Stimulated activated memory B cell treated with anti-CD40 and anti-IgM and Interleukin-4, amounts not matched to agents 10 μg/mL and 1 μg/mL and 100 μg/mL, for 72 hours (primary cell): ENCODE data around the gene HAUS1.
"Not testable (repeated sequence)": the region's sequence is repeated elsewhere in the genome, so short reads cannot be mapped to it uniquely, and the experiment has no call there.

Experiments
- ATAC-seq: fragments of 150-1000 bp; cut with Tn5 transposase; 2 replicates; pipeline ENCODE4 v1.10.0; 2021
- H3K27ac Mint-ChIP-seq: one replicate; pipeline ENCODE4 v1.8.0; 2022; ENCODE audit warnings: mild to moderate bottlenecking, mixed read lengths
- H3K27me3 Mint-ChIP-seq: one replicate; pipeline ENCODE4 v1.8.0; 2022; ENCODE audit warnings: mixed read lengths
- H3K36me3 Mint-ChIP-seq: one replicate; pipeline ENCODE4 v1.8.0; 2022; ENCODE audit warnings: mixed read lengths
- H3K4me1 Mint-ChIP-seq: one replicate; pipeline ENCODE4 v1.8.0; 2022; ENCODE audit warnings: mixed read lengths
- H3K4me3 Mint-ChIP-seq: one replicate; pipeline ENCODE4 v1.8.0; 2022; ENCODE audit warnings: mild to moderate bottlenecking, moderate library complexity, mixed read lengths
- H3K9me3 Mint-ChIP-seq: one replicate; pipeline ENCODE4 v1.8.0; 2022; ENCODE audit warnings: mixed read lengths

Gene HAUS1

DNA sequence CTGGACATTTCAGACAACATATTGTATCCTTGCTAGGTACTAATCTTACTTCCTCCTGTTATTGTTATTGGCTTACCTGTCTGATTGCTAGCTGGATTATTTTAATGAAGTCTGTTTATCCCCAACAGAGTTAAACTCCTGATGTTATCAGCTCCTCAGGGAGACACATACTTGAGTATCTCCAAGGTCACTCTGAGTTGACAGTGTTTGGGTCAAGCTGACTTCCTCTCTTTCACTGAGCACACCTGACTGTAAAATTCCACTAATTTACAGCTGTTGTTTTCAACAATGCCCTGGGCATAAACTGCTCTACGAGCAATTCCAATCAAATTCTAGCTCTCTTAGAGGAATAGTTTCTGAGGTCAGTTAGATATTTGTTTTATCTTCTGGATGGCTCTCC lies 9.6 kb downstream of the HAUS1 start:
- Mint-ChIP-seq H3K27me3 (no peaks in the 10 kb centered on the region), H3K4me3 (no peak overlapping the region), H3K9me3 (peaks cover 3% of the 10 kb centered on the region), H3K36me3 (peaks cover 41% of the 10 kb centered on the region), H3K4me1 (peaks cover 8% of the 10 kb centered on the region), H3K27ac (no peak overlapping the region)
- ATAC-seq: no peak

DNA sequence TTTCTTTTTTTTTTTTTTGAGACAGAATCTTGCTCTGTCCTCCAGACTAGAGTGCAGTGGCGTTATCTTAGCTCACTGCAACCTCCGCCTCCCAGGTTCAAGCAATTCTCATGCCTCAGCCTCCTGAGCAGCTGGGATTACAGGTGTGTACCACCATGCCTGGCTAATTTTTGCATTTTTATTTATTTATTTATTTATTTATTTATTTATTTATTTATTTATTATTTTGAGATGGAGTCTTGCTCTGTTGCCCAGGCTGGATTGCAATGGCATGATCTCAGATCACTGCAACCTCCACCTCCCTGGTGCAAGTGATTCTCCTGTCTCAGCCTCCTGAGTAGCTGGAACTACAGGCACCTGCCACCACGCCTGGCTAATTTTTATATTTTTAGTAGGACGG lies 22.4 kb downstream of the HAUS1 start:
- H3K27ac Mint-ChIP-seq, H3K4me1 Mint-ChIP-seq, H3K9me3 Mint-ChIP-seq, ATAC-seq, H3K4me3 Mint-ChIP-seq, H3K27me3 Mint-ChIP-seq: not testable (repeated sequence)
- peaks cover 42% of the 10 kb centered on the region for H3K36me3 Mint-ChIP-seq

DNA sequence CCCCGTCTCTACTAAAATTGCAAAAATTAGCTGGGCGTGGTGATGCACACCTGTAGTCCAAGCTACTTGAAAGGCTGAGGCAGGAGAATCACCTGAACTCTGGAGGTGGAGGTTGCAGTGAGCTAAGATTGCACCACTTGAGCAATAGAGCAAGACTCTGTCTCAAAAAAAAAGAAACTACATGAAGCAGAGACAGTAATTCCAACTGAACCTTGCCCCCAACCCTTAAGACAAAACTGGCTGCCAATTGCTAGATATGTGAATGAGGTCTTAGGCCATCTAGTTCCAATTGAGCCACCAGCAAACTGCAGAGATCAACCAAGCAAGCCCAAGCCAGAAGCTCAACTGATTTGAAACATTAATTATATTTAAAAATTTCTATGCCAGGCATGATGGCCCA lies 25.9 kb downstream of the HAUS1 start:
- ATAC-seq: no peak
- H3K27me3 Mint-ChIP-seq: no peaks in the 10 kb centered on the region
- H3K36me3 Mint-ChIP-seq: peaks cover 39% of the 10 kb centered on the region
- no peak overlapping the region for H3K27ac Mint-ChIP-seq
- no peaks in the 10 kb centered on the region for H3K4me1 Mint-ChIP-seq
- H3K4me3 Mint-ChIP-seq: no peak overlapping the region
- no peaks in the 10 kb centered on the region for H3K9me3 Mint-ChIP-seq

DNA sequence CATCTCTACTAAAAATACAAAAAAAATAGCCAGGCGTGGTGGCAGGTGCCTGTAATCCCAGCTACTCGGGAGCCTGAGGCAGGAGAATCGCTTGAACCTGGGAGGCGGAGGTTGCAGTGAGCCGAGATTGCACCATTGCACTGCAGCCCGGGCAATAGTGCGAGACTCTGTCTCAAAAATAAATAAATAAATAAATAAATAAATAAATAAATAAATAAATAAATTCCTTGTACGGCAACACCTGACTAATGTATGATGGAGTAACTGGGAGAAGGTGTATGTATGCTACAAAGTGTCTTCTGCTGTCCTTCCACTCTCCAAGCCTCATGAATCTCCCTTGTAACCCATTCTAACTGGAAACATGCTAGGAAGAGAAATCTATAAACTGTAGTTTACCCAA lies 26.4 kb downstream of the HAUS1 start:
- peaks cover 39% of the 10 kb centered on the region for H3K36me3 Mint-ChIP-seq
- not testable (repeated sequence) for H3K27ac Mint-ChIP-seq, H3K4me3 Mint-ChIP-seq, H3K9me3 Mint-ChIP-seq, H3K27me3 Mint-ChIP-seq, H3K4me1 Mint-ChIP-seq, ATAC-seq

DNA sequence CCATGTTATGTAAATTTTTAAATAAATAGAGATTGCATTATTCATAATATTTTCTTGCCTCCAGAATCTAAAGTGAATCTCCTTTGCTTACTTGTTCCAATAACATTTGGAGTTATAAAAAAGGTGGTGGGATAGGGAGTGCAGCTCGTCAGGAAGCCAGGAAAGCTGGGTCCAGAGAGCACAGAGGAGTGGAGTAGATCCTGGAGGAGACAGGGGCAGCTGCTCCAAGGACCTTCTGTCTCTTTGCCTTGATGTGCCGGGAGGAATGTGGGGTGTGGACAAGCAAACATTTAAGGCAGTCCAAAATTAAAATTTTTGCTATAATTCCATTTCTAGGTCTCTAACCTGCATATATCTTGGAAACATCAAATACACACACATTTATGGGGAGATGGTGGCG lies 29.3 kb downstream of the HAUS1 start:
- ATAC-seq: no peak
- H3K4me1 Mint-ChIP-seq: no peaks in the 10 kb centered on the region
- H3K27me3 Mint-ChIP-seq: no peaks in the 10 kb centered on the region
- no peak overlapping the region for H3K4me3 Mint-ChIP-seq
- no peak overlapping the region for H3K27ac Mint-ChIP-seq
- peaks cover 24% of the 10 kb centered on the region for H3K36me3 Mint-ChIP-seq
- H3K9me3 Mint-ChIP-seq: no peaks in the 10 kb centered on the region

DNA sequence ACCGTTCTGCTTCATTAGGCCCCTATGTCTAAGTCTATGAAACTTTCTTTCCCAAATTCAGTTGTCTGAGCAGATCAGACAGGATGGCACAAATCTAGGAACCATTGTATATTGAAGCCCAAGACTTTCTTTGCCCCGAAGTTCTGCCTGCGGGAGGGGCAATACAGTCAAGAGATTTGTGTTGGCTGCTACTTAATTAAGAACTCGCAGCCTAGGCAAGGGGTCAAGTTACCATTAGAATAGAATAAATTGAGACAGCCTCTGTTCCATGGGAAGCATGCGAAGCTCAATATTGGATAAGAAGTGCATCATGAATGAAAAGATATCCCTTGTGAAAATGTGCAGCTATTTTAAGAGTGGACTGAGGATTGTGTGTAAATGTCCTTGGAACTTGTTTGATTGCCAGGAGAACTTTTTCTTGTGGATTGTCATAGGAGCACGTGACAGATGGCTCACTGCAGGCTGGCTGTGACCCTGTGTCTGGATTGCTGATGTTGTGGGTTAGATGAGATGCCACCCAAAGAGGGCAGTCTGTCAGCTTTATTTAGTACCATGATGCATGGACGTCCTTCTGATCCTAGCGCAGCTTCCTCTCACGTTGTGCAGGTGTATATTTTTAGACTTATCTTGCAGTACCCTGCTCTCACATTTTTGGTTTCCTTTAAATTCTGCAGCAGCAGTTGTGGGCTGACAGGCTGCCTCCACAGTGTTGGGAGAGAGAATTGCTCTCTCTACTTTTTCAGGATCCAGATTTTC lies 30.9 kb downstream of the HAUS1 start:
- H3K9me3 Mint-ChIP-seq: no peaks in the 10 kb centered on the region
- ATAC-seq: no peak
- no peaks in the 10 kb centered on the region for H3K4me1 Mint-ChIP-seq
- no peaks in the 10 kb centered on the region for H3K27me3 Mint-ChIP-seq
- no peak overlapping the region for H3K4me3 Mint-ChIP-seq
- H3K27ac Mint-ChIP-seq: no peak overlapping the region
- peaks cover 16% of the 10 kb centered on the region for H3K36me3 Mint-ChIP-seq

DNA sequence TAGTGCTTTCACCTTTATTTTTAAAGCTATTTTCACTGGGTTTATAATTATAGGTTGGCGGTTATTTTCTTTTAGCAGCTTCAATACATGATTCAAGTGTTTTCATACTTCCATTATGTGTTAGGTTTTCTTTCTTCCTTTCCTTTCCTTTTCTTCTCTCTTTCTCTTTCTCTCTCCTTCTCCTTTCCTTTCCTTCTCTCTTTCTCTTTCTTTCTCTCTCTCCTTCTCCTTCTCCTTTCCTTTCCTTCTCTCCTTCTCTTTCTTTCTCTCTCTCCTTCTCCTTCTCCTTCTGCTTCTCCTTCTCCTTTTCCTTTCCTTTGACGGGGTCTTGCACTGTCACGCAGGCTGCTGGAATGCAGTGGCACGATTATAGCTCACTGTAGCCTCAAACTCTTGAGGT lies 36.0 kb downstream of the HAUS1 start:
- Mint-ChIP-seq H3K27ac (no peak overlapping the region), H3K4me1 (no peaks in the 10 kb centered on the region), H3K4me3 (no peak overlapping the region), H3K27me3 (no peaks in the 10 kb centered on the region), H3K9me3 (no peaks in the 10 kb centered on the region), H3K36me3 (peaks cover 5% of the 10 kb centered on the region)
- ATAC-seq: no peak

DNA sequence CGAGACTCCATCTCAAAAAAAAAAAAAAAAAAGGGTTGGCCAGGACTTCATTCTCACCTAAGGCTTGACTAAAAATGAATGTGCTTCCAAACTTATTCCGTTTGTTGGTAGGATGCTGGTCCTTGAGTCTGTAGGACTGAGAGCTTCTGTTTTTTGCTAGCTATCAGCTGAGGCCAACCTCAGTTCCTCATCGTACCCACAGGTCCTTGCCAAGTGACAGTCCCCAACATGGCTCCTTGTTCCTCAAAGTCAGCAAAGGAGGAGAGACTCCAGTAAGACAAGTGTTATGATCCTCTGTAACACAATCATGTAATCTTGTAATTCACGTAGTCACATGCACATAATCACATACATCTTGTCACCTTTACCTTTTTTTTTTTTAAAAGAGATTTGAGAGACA lies 37.0 kb downstream of the HAUS1 start:
- H3K4me3 Mint-ChIP-seq: no peak overlapping the region
- H3K4me1 Mint-ChIP-seq: no peaks in the 10 kb centered on the region
- H3K9me3 Mint-ChIP-seq: no peaks in the 10 kb centered on the region
- ATAC-seq: no peak
- H3K27me3 Mint-ChIP-seq: no peaks in the 10 kb centered on the region
- H3K27ac Mint-ChIP-seq: no peak overlapping the region
- peaks cover 5% of the 10 kb centered on the region for H3K36me3 Mint-ChIP-seq

DNA sequence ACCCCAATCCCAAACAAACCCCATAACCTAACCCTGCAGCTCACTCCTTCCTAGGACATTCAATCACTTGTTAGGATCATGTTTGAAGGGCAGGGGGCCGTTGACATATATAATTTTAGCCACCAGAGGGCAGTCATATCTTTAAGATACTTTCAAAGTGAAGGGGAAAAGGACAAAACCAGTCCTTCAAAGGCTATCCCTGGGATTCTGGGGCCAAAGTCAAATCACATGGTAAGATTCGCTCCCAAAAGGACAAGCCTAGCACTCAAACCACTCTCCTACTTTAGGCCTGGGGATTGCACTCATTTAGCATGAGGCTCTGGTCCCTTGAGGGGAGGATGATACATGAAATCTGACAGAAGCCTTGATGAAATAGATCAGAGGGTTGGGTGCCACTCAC lies 44.6 kb downstream of the HAUS1 start:
- ATAC-seq: no peak
- H3K27me3 Mint-ChIP-seq: no peaks in the 10 kb centered on the region
- no peaks in the 10 kb centered on the region for H3K4me1 Mint-ChIP-seq
- H3K36me3 Mint-ChIP-seq: no peaks in the 10 kb centered on the region
- H3K9me3 Mint-ChIP-seq: no peaks in the 10 kb centered on the region
- no peak overlapping the region for H3K4me3 Mint-ChIP-seq
- H3K27ac Mint-ChIP-seq: no peak overlapping the region

DNA sequence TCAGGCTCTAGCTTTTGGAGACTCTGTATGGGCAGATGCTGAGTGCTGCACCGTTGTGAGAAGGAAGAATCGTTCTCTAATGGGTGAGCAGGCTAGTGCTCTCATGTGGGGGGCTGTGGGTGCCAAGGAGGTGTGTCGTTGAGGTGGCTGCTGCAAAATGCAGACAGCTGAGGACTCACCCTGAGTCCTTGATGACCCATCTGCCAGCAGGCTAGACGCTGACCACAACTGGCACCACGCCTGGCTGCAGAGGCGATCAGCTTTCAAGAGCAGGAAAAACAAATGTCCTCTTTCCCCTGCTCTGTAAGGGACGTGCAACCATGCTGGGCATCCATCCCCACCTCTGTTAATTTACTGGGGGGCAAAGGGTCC lies 48.2 kb downstream of the HAUS1 start:
- H3K27me3 Mint-ChIP-seq: no peaks in the 10 kb centered on the region
- no peak overlapping the region for H3K4me3 Mint-ChIP-seq
- ATAC-seq: no peak
- no peaks in the 10 kb centered on the region for H3K9me3 Mint-ChIP-seq
- no peak overlapping the region for H3K27ac Mint-ChIP-seq
- peaks cover 17% of the 10 kb centered on the region for H3K4me1 Mint-ChIP-seq
- no peaks in the 10 kb centered on the region for H3K36me3 Mint-ChIP-seq

DNA sequence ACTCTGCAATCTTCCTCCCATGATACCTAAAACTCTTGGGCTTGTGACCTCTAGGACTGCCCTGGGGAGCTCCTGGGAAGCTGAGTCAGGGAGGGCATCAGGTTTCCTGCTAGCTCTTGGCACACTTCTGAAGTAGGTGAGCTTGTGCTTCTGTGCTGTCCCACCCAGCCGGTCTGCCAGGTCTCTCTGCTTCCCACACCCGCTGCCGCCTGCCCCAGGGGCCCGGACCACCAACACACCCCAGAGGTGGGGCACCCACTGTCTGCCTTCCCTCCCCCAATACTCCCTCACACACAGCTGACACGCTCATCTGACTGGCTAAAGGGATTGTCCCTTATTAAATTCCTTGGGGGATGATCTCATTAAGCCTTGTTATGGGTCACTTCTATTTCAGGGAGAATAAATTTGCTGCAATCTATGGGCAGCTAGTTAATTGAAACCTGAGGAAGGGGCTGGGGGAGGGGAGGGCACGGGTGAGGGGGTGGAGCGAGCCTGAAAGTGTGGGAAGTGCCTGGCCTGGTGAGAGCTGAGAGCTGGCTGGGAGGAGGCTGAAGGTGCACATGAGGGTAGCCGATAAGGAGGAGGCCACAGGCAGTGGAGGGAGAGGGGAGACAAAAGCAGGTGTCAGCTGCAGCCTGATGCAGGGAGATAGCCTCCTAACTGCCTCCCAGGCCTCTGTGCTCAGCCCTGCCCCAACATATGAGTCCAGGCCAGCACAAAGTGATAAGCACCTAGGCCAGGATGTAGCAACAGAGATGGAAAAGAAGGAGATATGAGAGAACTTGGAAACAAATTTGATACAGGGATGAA lies 48.8 kb downstream of the HAUS1 start:
- no peak overlapping the region for H3K4me3 Mint-ChIP-seq
- no peaks in the 10 kb centered on the region for H3K9me3 Mint-ChIP-seq
- H3K27me3 Mint-ChIP-seq: no peaks in the 10 kb centered on the region
- peaks cover 17% of the 10 kb centered on the region for H3K4me1 Mint-ChIP-seq
- no peaks in the 10 kb centered on the region for H3K36me3 Mint-ChIP-seq
- no peak for ATAC-seq
- no peak overlapping the region for H3K27ac Mint-ChIP-seq

DNA sequence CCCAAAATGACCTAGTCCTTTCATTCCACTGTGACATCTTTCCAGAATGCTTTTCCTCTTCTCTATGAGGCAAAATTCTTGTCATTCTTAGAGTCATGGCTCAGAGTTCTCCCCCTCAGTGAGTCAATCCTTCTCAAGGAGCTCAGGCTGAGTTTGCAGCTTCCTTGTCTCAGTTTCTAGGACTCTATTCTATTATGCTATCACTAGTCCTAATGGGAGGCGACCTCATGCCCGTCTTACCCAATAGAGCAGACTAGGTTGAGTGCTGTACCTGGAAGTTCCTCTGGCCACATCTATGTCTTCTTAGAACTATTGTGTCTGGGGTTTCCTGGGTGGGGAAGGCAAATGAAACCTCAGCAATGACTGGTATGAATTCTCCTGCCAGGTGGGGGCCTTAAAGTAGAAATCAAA lies 51.5 kb downstream of the HAUS1 start:
- Mint-ChIP-seq H3K4me3 (no peak overlapping the region), H3K27me3 (no peaks in the 10 kb centered on the region), H3K27ac (peak overlapping the region; percentile 49), H3K4me1 (peaks cover 17% of the 10 kb centered on the region), H3K9me3 (no peaks in the 10 kb centered on the region), H3K36me3 (no peaks in the 10 kb centered on the region)
- no peak for ATAC-seq

DNA sequence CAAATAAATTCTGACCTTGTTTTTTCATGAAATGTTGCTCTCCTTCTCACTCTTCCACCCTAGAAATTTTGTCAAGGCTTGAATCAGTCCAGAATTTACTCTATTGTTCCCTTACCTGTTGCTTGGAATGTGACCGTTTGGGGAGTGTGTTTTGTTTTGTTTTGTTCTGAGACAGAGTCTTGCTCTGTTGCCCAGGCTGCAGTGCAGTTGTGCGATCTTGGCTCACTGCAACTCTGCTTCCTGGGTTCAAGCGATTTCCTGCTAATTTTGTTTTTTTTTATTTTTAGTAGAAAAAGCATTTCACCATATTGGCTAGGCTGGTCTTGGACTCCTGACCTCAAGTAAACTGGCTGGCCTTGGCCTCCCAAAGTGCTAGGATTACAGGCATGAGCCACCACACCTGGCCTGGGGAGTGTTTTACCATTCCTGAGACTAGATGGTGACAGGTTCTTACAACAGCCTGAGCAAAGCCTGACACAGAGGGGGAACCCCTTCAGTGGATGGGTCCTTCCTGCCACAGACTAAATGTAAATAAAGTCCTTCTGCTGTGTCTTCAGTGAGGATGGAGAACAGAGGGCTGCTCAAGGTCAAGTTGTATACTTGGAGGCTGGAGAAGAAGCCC lies 52.0 kb downstream of the HAUS1 start:
- Mint-ChIP-seq H3K9me3 (no peaks in the 10 kb centered on the region), H3K4me3 (no peak overlapping the region), H3K4me1 (peaks cover 17% of the 10 kb centered on the region), H3K36me3 (no peaks in the 10 kb centered on the region), H3K27ac (peak overlapping the region; percentile 49), H3K27me3 (no peaks in the 10 kb centered on the region)
- peak; percentile 58 for ATAC-seq

DNA sequence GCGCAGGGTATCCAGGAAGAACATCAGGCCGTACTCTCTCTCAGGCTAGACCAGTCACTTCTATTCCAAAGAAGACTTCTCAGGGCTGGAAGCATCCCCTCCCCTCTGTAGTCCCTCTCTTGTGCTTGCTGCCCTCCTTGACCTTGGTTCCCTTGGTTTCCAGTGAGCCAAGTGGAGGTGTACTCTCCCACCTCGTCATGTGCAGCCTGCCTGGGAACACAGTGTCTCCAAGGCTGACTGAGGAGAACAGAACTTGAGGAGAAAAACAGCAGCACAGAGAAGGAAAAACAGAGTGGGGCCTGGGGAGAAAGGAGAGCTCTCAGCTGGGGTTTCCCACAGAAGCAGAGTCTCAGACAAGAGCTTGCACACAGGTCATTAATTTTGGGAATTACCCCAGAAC lies 52.7 kb downstream of the HAUS1 start:
- no peaks in the 10 kb centered on the region for H3K27me3 Mint-ChIP-seq
- peaks cover 17% of the 10 kb centered on the region for H3K4me1 Mint-ChIP-seq

DNA sequence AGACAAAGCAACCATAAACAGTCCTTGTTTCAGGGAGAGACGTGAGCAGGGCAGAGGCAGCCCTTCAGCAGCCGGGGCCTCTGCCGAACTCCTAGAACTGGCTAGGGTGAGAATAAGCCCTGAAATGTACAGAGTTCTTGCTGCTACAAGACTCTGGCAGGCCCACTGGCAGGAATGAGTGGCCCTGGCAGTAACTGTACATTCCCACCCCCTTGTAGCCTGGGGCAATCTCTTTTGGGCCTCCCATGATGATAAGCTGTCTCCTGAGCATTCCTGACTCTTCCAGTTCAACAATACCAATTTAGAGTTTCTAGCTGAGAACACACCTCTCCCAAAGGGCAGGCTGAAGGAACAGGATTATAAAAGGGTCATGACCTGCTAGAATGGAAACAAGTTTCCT lies 54.3 kb downstream of the HAUS1 start:
- Mint-ChIP-seq H3K27ac (no peak overlapping the region), H3K9me3 (no peaks in the 10 kb centered on the region), H3K27me3 (no peaks in the 10 kb centered on the region), H3K4me1 (peaks cover 17% of the 10 kb centered on the region), H3K4me3 (no peak overlapping the region), H3K36me3 (no peaks in the 10 kb centered on the region)
- no peak for ATAC-seq

More for the DNA sequence above, 52.7 kb downstream of the HAUS1 start:
- Mint-ChIP-seq H3K27ac (no peak overlapping the region), H3K36me3 (no peaks in the 10 kb centered on the region), H3K9me3 (no peaks in the 10 kb centered on the region), H3K4me3 (no peak overlapping the region)
- no peak for ATAC-seq
